CD14-positive monocyte (primary cell): ENCODE measurements around the gene MACROD1. TPM values are rescaled to one million over a fixed set of nuclear protein-coding genes. Genes with fewer than 3 reads are reported as not detected.
"Not testable (repeated sequence)": the region's sequence is repeated elsewhere in the genome, so short reads cannot be mapped to it uniquely, and the experiment has no call there.

Source experiments
- DNase-seq, 3 donors: peaks; one replicate each; pipeline ENCODE4 v3.0.0-alpha.2; 2011 to 2022
- H2AFZ ChIP-seq: 2 replicates; pipeline ENCODE4 v1.6.0; 2012; ENCODE audit warnings: mild to moderate bottlenecking, low read depth, low read length, inconsistent platforms; ENCODE audit not compliant: insufficient read depth, poor library complexity, severe bottlenecking
- H3K27ac ChIP-seq, 2 donors: 1 replicate in 1 of 2; 2 replicates in 1 of 2; pipeline ENCODE4 v1.5.1; 2012 to 2013; ENCODE audit warnings: low read length in 2 of 2, control low read depth in 1 of 2, inconsistent platforms in 1 of 2, low read depth in 1 of 2, mild to moderate bottlenecking in 1 of 2
- H3K27me3 ChIP-seq, 2 donors: one replicate each; pipeline versions ENCODE4 v1.6.0 to v1.6.1; 2011 to 2013; ENCODE audit warnings: low read length in 2 of 2; ENCODE audit not compliant: control insufficient read depth in 2 of 2, insufficient read depth in 2 of 2
- H3K36me3 ChIP-seq, 2 donors: replicated peaks in 1 of 2; 1 replicate in 1 of 2; 2 replicates in 1 of 2; pipeline versions ENCODE4 v1.5.1 to v1.6.1; 2012 to 2013; ENCODE audit warnings: low read length in 2 of 2, control low read depth in 1 of 2, inconsistent platforms in 1 of 2, mild to moderate bottlenecking in 1 of 2; ENCODE audit not compliant: insufficient read depth in 2 of 2, control insufficient read depth in 1 of 2
- H3K4me1 ChIP-seq, 2 donors: 1 replicate in 1 of 2; 2 replicates in 1 of 2; pipeline versions ENCODE4 v1.5.1 to v1.6.1; 2012 to 2013; ENCODE audit warnings: low read length in 2 of 2, control low read depth in 1 of 2, inconsistent platforms in 1 of 2, mild to moderate bottlenecking in 1 of 2, moderate library complexity in 1 of 2; ENCODE audit not compliant: insufficient read depth in 2 of 2, control insufficient read depth in 1 of 2
- H3K4me2 ChIP-seq: replicated peaks from 2 replicates; pipeline ENCODE3; 2012; ENCODE audit warnings: low read length, moderate library complexity, mild to moderate bottlenecking; ENCODE audit not compliant: poor library complexity, severe bottlenecking; ENCODE audit errors: extremely low read depth
- H3K4me3 ChIP-seq, 3 experiments: fragments of 200-600 bp in 1 of 3; sonication (generic) in 1 of 3; replicated peaks in 1 of 3; 1 replicate in 2 of 3; 2 replicates in 1 of 3; pipeline ENCODE4 v1.5.1; 2011 to 2013; ENCODE audit warnings: low read length in 3 of 3, mild to moderate bottlenecking in 3 of 3, control low read depth in 2 of 3, low read depth in 2 of 3, inconsistent platforms in 1 of 3, moderate library complexity in 1 of 3
- H3K79me2 ChIP-seq: 2 replicates; pipeline ENCODE4 v1.6.0; 2012; ENCODE audit warnings: mild to moderate bottlenecking, control low read depth, inconsistent platforms, low read length, moderate library complexity; ENCODE audit not compliant: insufficient read depth
- H3K9ac ChIP-seq: 2 replicates; pipeline ENCODE4 v1.6.0; 2017; ENCODE audit warnings: low read length, mild to moderate bottlenecking; ENCODE audit not compliant: insufficient read depth, poor library complexity, severe bottlenecking
- H3K9me3 ChIP-seq, 2 donors: replicated peaks in 1 of 2; 1 replicate in 1 of 2; 2 replicates in 1 of 2; pipeline versions ENCODE4 v1.5.1 to v1.6.1; 2012 to 2013; ENCODE audit warnings: low read length in 2 of 2, control low read depth in 1 of 2; ENCODE audit not compliant: control insufficient read depth in 1 of 2, insufficient read depth in 1 of 2
- H4K20me1 ChIP-seq: 2 replicates; pipeline ENCODE4 v1.6.0; 2012; ENCODE audit warnings: mild to moderate bottlenecking, low read length, control low read depth, moderate library complexity; ENCODE audit not compliant: insufficient read depth
- H3K27ac Mint-ChIP-seq, 7 donors: one replicate each; pipeline ENCODE4 v1.8.0; 2020; ENCODE audit warnings: mild to moderate bottlenecking in 7 of 7, mixed read lengths in 7 of 7, moderate library complexity in 6 of 7, inconsistent platforms in 2 of 7
- H3K27me3 Mint-ChIP-seq, 3 donors: one replicate each; pipeline ENCODE4 v1.8.0; 2021 to 2022; ENCODE audit warnings: low read depth in 3 of 3, mild to moderate bottlenecking in 3 of 3, mixed read lengths in 3 of 3, moderate library complexity in 3 of 3, inconsistent platforms in 1 of 3
- H3K36me3 Mint-ChIP-seq, 2 donors: one replicate each; pipeline ENCODE4 v1.8.0; 2020; ENCODE audit warnings: mixed read lengths in 2 of 2, inconsistent platforms in 1 of 2, mild to moderate bottlenecking in 1 of 2
- H3K4me1 Mint-ChIP-seq: one replicate; pipeline ENCODE4 v1.8.0; 2020; ENCODE audit warnings: mild to moderate bottlenecking, mixed read lengths
- H3K4me3 Mint-ChIP-seq, 2 donors: one replicate each; pipeline ENCODE4 v1.8.0; 2020; ENCODE audit warnings: mild to moderate bottlenecking in 2 of 2, mixed read lengths in 2 of 2, moderate library complexity in 1 of 2
- H3K9me3 Mint-ChIP-seq, 7 donors: one replicate each; pipeline ENCODE4 v1.8.0; 2020 to 2022; ENCODE audit warnings: mixed read lengths in 7 of 7, mild to moderate bottlenecking in 6 of 7, moderate library complexity in 6 of 7, inconsistent platforms in 2 of 7
- WGBS: methylation state at CpG from one replicate; pipeline ENCODE4 v1.1.5; 2013; ENCODE audit warnings: missing lambda C conversion rate; ENCODE audit not compliant: insufficient coverage; 5-methylcytosine and 5-hydroxymethylcytosine counted together
- intact Hi-C, 2 donors: fragments of 100-400 bp; cut with micrococcal nuclease; formaldehyde crosslinking; loops; one replicate each; pipeline versions ENCODE4 v1.15.0 to v1.15.1; 2023
- polyA plus RNA-seq, 3 donors: library from polyadenylated mRNA; depleted of rRNA in 1 of 3; unstranded in 2 of 3; stranded (reverse) in 1 of 3; fragments of 300-500 nt in 2 of 3; fragments of >200 nt in 1 of 3; fragmentation: Illumina TruSeq in 2 of 3; gene quantifications; 1 replicate in 2 of 3; 2 replicates in 1 of 3; pipeline ENCODE4 v1.2.3, GENCODE V29; 2012 to 2021
- TF ChIP-seq, protein P1 (sequence below): fragments of 200-600 bp; IDR thresholded peaks from one replicate; pipeline ENCODE4 v1.8.0; 2022; ENCODE audit warnings: antibody characterized with exemption, mild to moderate bottlenecking

Gene MACROD1
- polyA plus RNA-seq, 3 donors, result 1.5 to 2.4 (median 2.2) TPM

DNA sequence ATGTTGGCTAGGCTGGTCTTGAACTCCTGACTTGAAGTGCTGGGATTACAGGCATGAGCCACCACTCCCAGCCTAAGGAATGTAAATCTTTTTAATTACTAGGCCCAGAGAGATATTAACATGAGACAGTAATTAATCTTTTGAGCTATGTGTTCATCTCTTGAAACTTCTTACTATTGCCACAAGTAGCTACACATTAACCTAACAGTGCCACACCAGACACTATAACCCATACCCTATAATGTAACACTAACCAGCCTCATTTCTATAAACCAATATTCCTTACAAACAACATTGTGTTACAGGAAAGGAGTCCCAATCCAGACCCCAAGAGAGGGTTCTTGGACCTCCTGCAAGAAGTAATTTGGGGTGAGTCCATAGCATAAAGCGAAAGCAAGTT lies 199.5 kb downstream of the MACROD1 start:
- WGBS, result no CpG with 5 or more reads among the region's 1 CpG
- H3K27ac Mint-ChIP-seq, result no peak overlapping the region
- no peak for DNase-seq

DNA sequence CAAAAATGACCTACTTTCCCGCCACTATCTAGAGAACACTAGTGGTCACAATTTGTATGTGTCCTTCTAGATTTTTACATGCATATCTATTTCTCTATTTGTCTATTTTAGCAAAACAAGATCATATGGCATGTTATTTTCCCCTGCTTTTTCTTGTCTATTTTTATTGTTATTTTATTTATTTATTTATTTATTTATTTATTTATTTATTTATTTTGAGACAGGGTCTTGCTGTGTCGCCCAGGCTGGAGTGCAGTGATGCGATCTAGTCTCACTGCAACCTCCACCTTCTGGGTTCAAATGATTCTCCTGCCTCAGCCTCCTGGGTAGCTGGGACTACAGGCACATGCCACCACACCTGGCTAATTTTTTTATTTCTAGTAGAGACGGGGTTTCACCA lies 202.0 kb downstream of the MACROD1 start:
- H3K27ac ChIP-seq, H3K36me3 Mint-ChIP-seq, H3K9me3 ChIP-seq, DNase-seq, H3K79me2 ChIP-seq, H3K4me2 ChIP-seq, H3K4me1 Mint-ChIP-seq, H2AFZ ChIP-seq, H3K36me3 ChIP-seq, H3K27me3 ChIP-seq, H3K27me3 Mint-ChIP-seq, H3K4me3 ChIP-seq, H3K9me3 Mint-ChIP-seq, H3K9ac ChIP-seq, H4K20me1 ChIP-seq, intact Hi-C loops, H3K4me1 ChIP-seq, H3K27ac Mint-ChIP-seq, H3K4me3 Mint-ChIP-seq: not testable (repeated sequence)
- WGBS, result 98% methylated on average over 3 of the region's 4 CpGs

More for the DNA sequence above, 199.5 kb downstream of the MACROD1 start:
- intact Hi-C loops, result no loop called here
- Mint-ChIP-seq H3K4me1 (peaks cover 8% of the 10 kb centered on the region), H3K27me3 (peaks cover 3 to 12% (median 6%) of the 10 kb centered on the region in 3 donors), H3K36me3 (no peaks in the 10 kb centered on the region), H3K4me3 (no peak overlapping the region), H3K9me3 (peaks cover 0 to 2% (median 0%) of the 10 kb centered on the region in 7 donors)
- H3K36me3 ChIP-seq, result no peaks in the 10 kb centered on the region
- TF ChIP-seq, protein P1, sequence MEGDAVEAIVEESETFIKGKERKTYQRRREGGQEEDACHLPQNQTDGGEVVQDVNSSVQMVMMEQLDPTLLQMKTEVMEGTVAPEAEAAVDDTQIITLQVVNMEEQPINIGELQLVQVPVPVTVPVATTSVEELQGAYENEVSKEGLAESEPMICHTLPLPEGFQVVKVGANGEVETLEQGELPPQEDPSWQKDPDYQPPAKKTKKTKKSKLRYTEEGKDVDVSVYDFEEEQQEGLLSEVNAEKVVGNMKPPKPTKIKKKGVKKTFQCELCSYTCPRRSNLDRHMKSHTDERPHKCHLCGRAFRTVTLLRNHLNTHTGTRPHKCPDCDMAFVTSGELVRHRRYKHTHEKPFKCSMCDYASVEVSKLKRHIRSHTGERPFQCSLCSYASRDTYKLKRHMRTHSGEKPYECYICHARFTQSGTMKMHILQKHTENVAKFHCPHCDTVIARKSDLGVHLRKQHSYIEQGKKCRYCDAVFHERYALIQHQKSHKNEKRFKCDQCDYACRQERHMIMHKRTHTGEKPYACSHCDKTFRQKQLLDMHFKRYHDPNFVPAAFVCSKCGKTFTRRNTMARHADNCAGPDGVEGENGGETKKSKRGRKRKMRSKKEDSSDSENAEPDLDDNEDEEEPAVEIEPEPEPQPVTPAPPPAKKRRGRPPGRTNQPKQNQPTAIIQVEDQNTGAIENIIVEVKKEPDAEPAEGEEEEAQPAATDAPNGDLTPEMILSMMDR, result no peak
- H3K27me3 ChIP-seq, result no peaks in the 10 kb centered on the region
- no peak overlapping the region for H3K9ac ChIP-seq
- no peaks in the 10 kb centered on the region for H4K20me1 ChIP-seq
- H3K4me2 ChIP-seq, result no peak overlapping the region
- H3K79me2 ChIP-seq, result no peaks in the 10 kb centered on the region
- H3K4me3 ChIP-seq, result no peak overlapping the region
- no peak overlapping the region for H3K27ac ChIP-seq
- H2AFZ ChIP-seq, result no peak overlapping the region
- peaks cover 0 to 10% of the 10 kb centered on the region in 2 donors for H3K4me1 ChIP-seq
- H3K9me3 ChIP-seq, result no peaks in the 10 kb centered on the region
